ENCODE results near the gene EIPR1. TPM values are rescaled to one million over a fixed set of nuclear protein-coding genes. Genes with fewer than 3 reads are reported as not detected.

Gene EIPR1
- polyA plus RNA-seq, 1 donor (not counting 4 experiments of a cell fraction or from before 2014, with no cell fraction given) = 44.3 TPM

- H3K27ac ChIP-seq (ENCODE audit: control insufficient read depth, insufficient read depth, low read length) = no peak overlapping the region
- FAIRE-seq = no peak
- H3K36me3 ChIP-seq (ENCODE audit: control insufficient read depth in 2 of 2, extremely low read depth in 1 of 2, insufficient read depth in 2 of 2, low read length in 2 of 2) = peaks cover 26 to 31% of the 10 kb centered on the region in 2 experiments
Measured at GRCh38 chr2:3420076-3420768, 42.6 kb upstream of the EIPR1 start.

DNA sequence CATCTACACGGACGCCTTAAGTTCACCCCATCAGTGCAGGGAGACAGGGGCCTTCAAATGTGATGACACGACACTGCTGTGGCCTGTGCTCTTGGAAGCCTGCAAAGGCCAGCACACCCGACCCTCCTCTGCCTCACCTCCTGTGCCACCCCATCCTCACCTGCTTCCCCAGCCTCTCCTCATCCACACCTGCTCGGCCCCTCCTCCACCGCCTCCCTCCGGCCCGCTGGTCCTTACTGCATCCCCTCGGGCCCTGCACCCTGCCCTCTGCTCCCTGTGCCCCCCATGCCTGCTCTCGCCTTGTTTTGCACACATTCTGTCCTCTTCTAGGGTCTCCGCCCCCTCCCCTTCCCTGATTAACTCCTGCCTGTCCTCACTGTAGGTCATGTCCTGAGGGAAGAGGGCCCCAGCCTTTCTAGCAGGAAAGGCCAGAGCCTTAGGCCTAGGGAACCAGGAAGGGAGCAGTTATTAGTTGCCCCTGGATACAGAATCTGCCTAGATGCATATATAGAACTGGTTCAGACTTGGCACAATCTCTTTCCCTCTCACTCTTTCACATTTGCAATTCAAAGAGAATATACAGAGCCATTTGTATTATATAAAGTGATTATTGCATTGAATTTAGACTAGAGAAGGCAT lies 41.3 kb upstream of the EIPR1 start:
- Histone ChIP-seq H3K9ac (ENCODE audit: control insufficient read depth, extremely low read depth, insufficient read depth, low read length) (no peak overlapping the region), H3K9me3 (ENCODE audit: control insufficient read depth, low read depth, low read length) (no peaks in the 10 kb centered on the region), H4K20me1 (ENCODE audit: control insufficient read depth, extremely low read depth, insufficient read depth, low read length) (no peaks in the 10 kb centered on the region), H3K27me3 (ENCODE audit: control insufficient read depth, extremely low read depth, insufficient read depth, low read length) (no peaks in the 10 kb centered on the region), H3K27ac (ENCODE audit: control insufficient read depth, insufficient read depth, low read length) (no peak overlapping the region), H2AFZ (ENCODE audit: control insufficient read depth, low read length) (no peak overlapping the region), H3K9me1 (ENCODE audit: control insufficient read depth, extremely low read depth, insufficient read depth, low read length) (no peaks in the 10 kb centered on the region), H3K4me1 (ENCODE audit: control insufficient read depth, extremely low read depth, insufficient read depth, low read length) (no peaks in the 10 kb centered on the region), H3K4me2 (ENCODE audit: control insufficient read depth, extremely low read depth, insufficient read depth, low read depth, low read length) (no peak overlapping the region), H3K79me2 (ENCODE audit: control insufficient read depth, insufficient read depth, low read length) (peaks cover 4% of the 10 kb centered on the region), H3K36me3 (ENCODE audit: control insufficient read depth in 2 of 2, extremely low read depth in 1 of 2, insufficient read depth in 2 of 2, low read length in 2 of 2) (peaks cover 23 to 25% of the 10 kb centered on the region in 2 experiments), H3K4me3 (ENCODE audit: control insufficient read depth in 2 of 3, extremely low read depth in 1 of 3, insufficient read depth in 2 of 3, low read depth in 1 of 3, low read length in 3 of 3) (no peak overlapping the region)
- no peak for FAIRE-seq
- DNase-seq (ENCODE audit: low read depth, low spot score) = no peak
- dilution Hi-C loops (cut with MboI; ENCODE audit: extremely low pct_ligation_motif_present, low sequenced_read_pairs) = no loop called here
- TF ChIP-seq CTCF (optimal IDR thresholded peaks at IDR 0.05 in 1 of 3, IDR thresholded peaks at IDR 0.05 in 1 of 3, conservative IDR thresholded peaks at IDR 0.05 in 1 of 3; ENCODE audit: extremely low read depth in 1 of 3, insufficient read depth in 2 of 3, low read length in 3 of 3) = no peak

More at GRCh38 chr2:3420076-3420768, 42.6 kb upstream of the EIPR1 start:
- no peak overlapping the region for H3K4me2 ChIP-seq (ENCODE audit: control insufficient read depth, extremely low read depth, insufficient read depth, low read depth, low read length)
- no peaks in the 10 kb centered on the region for H3K9me3 ChIP-seq (ENCODE audit: control insufficient read depth, low read depth, low read length)
- H3K4me1 ChIP-seq (ENCODE audit: control insufficient read depth, extremely low read depth, insufficient read depth, low read length) = no peaks in the 10 kb centered on the region
- TF ChIP-seq EZH2 (IDR thresholded peaks at IDR 0.05; ENCODE audit: low read length) (no peak), CTCF (optimal IDR thresholded peaks at IDR 0.05 in 1 of 3, IDR thresholded peaks at IDR 0.05 in 1 of 3, conservative IDR thresholded peaks at IDR 0.05 in 1 of 3; ENCODE audit: extremely low read depth in 1 of 3, insufficient read depth in 2 of 3, low read length in 3 of 3) (no peak)
- H3K9ac ChIP-seq (ENCODE audit: control insufficient read depth, extremely low read depth, insufficient read depth, low read length) = no peak overlapping the region
- no peaks in the 10 kb centered on the region for H4K20me1 ChIP-seq (ENCODE audit: control insufficient read depth, extremely low read depth, insufficient read depth, low read length)
- no peak overlapping the region for H3K4me3 ChIP-seq (ENCODE audit: control insufficient read depth in 2 of 3, extremely low read depth in 1 of 3, insufficient read depth in 2 of 3, low read depth in 1 of 3, low read length in 3 of 3)
- DNase-seq (ENCODE audit: low read depth, low spot score) = no peak
- H2AFZ ChIP-seq (ENCODE audit: control insufficient read depth, low read length) = no peak overlapping the region
- no peaks in the 10 kb centered on the region for H3K9me1 ChIP-seq (ENCODE audit: control insufficient read depth, extremely low read depth, insufficient read depth, low read length)
- H3K27me3 ChIP-seq (ENCODE audit: control insufficient read depth, extremely low read depth, insufficient read depth, low read length) = no peaks in the 10 kb centered on the region
- dilution Hi-C loops (cut with MboI; ENCODE audit: extremely low pct_ligation_motif_present, low sequenced_read_pairs) = no loop called here
- peaks cover 2% of the 10 kb centered on the region for H3K79me2 ChIP-seq (ENCODE audit: control insufficient read depth, insufficient read depth, low read length)
